A549 (cell line): ENCODE results near the gene MRPL12.

ENCODE experiments used
- CTCF ChIP-seq: fragments of >200 bp; sonication (Bioruptor Twin); formaldehyde crosslinking; IDR thresholded peaks from 3 replicates; pipeline ENCODE4 v1.5.1; 2016
- EP300 ChIP-seq, 2 experiments: fragments of >200 bp; sonication (Bioruptor Twin); formaldehyde crosslinking; IDR thresholded peaks; 2 replicates in 1 of 2; 3 replicates in 1 of 2; pipeline ENCODE4 v1.6.1; 2016 to 2017
- FOSL2 ChIP-seq, 2 experiments: fragments of 450-650 bp in 1 of 2; fragments of >200 bp in 1 of 2; sonication (Bioruptor Twin) in 1 of 2; formaldehyde crosslinking; IDR thresholded peaks; 2 replicates each; pipeline versions ENCODE4 v1.5.0 to v1.6.1; 2016 to 2020; ENCODE audit warnings: mild to moderate bottlenecking in 1 of 2, moderate library complexity in 1 of 2
- HMGXB4 ChIP-seq: fragments of 250-450 bp; sonication (Bioruptor Pico); IDR thresholded peaks from 2 replicates; pipeline ENCODE4 v1.5.0; 2021; ENCODE audit warnings: mild to moderate bottlenecking, moderate library complexity, borderline replicate concordance
- MAFK ChIP-seq: fragments of 450-650 bp; IDR thresholded peaks from 2 replicates; pipeline ENCODE4 v1.6.1; 2014; ENCODE audit not compliant: partially characterized antibody
- MYC ChIP-seq: IDR thresholded peaks from 2 replicates; pipeline ENCODE4 v1.6.1; 2012; ENCODE audit warnings: mild to moderate bottlenecking, inconsistent platforms, low read length, improper control_type of control experiment, borderline replicate concordance
- PHF8 ChIP-seq: fragments of 200-600 bp; sonication (generic); IDR thresholded peaks from 2 replicates; pipeline ENCODE4 v1.6.1; 2016; ENCODE audit warnings: low read depth, mild to moderate bottlenecking, antibody characterized with exemption, moderate library complexity, borderline replicate concordance
- POLR2A ChIP-seq: IDR thresholded peaks from 2 replicates; pipeline ENCODE4 v1.6.1; 2012; ENCODE audit warnings: mild to moderate bottlenecking, low read length
- POLR2AphosphoS2 ChIP-seq: conservative IDR thresholded peaks from 2 replicates; pipeline ENCODE4 v1.6.1; 2012; ENCODE audit warnings: low read length, improper control_type of control experiment, inconsistent platforms
- RAD21 ChIP-seq, 2 experiments: fragments of >200 bp in 1 of 2; sonication (Bioruptor Twin) in 1 of 2; formaldehyde crosslinking in 1 of 2; IDR thresholded peaks in 1 of 2; conservative IDR thresholded peaks in 1 of 2; 2 replicates in 1 of 2; 3 replicates in 1 of 2; pipeline ENCODE4 v1.6.1; 2012 to 2018; ENCODE audit warnings: inconsistent platforms in 1 of 2
- RCOR1 ChIP-seq: fragments of 150-350 bp; IDR thresholded peaks from 2 replicates; pipeline ENCODE4 v1.6.1; 2014; ENCODE audit warnings: antibody characterized with exemption, low read length, low read depth

GRCh38 chr17:81682565-81683207, 20.5 kb upstream of the MRPL12 start:
- TF ChIP-seq RCOR1 (no peak), EP300 (IDR thresholded peaks at IDR 0.05) (no peak), POLR2A (no peak), MAFK (no peak), PHF8 (no peak), CTCF (no peak), MYC (no peak), POLR2AphosphoS2 (no peak), HMGXB4 (CRISPR knock-in tag) (no peak), RAD21 (conservative IDR thresholded peaks at IDR 0.05 in 1 of 2, IDR thresholded peaks at IDR 0.05 in 1 of 2) (no peak), FOSL2 (IDR thresholded peaks at IDR 0.05) (no peak), FOSL2 (CRISPR knock-in tag; IDR thresholded peaks at IDR 0.05) (no peak)
